ENCODE measurements around the gene TET3. TPM values are rescaled to one million over a fixed set of nuclear protein-coding genes. Genes with fewer than 3 reads are reported as not detected.

The TET3 gene
- total and polyA plus RNA-seq, 4 donors = 4.6 to 26.9 (median 14.6) TPM

DNA sequence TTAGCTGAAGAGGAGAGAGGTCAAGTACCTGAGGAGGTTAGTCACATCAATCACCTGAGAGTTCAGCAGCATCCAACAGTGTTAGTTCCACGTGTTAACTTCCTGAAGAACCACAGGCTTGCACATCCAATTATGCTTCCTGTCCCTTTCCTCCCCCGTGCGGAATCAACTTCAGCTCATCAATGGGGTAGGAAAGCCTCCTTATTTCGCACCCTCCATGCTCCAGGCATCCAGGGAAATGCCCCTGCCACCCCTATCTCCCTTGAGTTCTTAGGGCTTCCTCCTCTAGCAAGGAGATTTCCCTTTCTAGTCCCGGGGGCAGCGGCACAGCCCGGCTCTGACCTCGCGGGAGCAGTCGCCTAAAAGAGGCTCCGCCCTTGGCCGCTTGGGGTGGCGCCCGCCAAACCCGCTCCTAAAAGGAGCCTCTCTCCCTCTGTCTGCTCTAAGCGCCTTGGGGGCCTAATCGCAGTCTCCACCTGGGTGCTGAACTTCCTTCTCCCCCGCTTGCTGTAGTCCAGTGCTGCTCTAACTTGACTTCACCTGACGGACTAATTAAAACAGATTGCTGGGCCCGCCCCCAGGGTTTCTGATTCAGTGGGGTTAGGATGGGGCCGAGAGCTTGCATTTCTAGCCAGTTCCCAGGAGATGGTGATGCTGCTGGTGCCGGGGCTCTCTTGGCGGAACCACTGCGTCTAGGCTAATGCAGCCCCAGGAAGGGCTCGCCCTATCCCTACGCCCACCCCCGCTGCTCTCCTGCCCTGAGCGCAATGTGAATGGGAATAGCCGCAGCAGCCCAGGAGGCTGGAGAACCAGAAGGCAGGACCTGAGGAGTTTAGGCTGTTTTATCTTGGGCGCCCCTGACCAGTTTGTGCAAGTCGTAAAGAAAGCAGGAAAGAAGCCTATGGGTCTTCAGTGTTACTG is 3.4 kb upstream of the TET3 start:
- H3K27ac ChIP-seq (ENCODE audit: low read depth in 1 of 2, low read length in 1 of 2) = peak overlapping the region in 1 of 2 donors; percentile 77
- TF ChIP-seq, protein P1, sequence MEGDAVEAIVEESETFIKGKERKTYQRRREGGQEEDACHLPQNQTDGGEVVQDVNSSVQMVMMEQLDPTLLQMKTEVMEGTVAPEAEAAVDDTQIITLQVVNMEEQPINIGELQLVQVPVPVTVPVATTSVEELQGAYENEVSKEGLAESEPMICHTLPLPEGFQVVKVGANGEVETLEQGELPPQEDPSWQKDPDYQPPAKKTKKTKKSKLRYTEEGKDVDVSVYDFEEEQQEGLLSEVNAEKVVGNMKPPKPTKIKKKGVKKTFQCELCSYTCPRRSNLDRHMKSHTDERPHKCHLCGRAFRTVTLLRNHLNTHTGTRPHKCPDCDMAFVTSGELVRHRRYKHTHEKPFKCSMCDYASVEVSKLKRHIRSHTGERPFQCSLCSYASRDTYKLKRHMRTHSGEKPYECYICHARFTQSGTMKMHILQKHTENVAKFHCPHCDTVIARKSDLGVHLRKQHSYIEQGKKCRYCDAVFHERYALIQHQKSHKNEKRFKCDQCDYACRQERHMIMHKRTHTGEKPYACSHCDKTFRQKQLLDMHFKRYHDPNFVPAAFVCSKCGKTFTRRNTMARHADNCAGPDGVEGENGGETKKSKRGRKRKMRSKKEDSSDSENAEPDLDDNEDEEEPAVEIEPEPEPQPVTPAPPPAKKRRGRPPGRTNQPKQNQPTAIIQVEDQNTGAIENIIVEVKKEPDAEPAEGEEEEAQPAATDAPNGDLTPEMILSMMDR (IDR thresholded peaks at IDR 0.05; ENCODE audit: control extremely low read depth, extremely low read depth) = no peak
- peak overlapping the region in 1 of 2 donors; percentile 26 for H3K9ac ChIP-seq (ENCODE audit: insufficient read depth in 1 of 2, low read length in 2 of 2)
- no peaks in the 10 kb centered on the region for H3K9me3 ChIP-seq (ENCODE audit: control insufficient read depth in 4 of 4, insufficient read depth in 3 of 4, low read length in 3 of 4)
- H3K36me3 ChIP-seq (ENCODE audit: control insufficient read depth in 4 of 4, insufficient read depth in 4 of 4, low read length in 4 of 4) = peaks cover 0 to under 1% (median 0%) of the 10 kb centered on the region in 4 donors
- H3K4me3 ChIP-seq = no peak overlapping the region
- 18 to 22% methylated on average over 28 to 31 of the region's 31 CpGs for WGBS, 2 donors
- no peak for ATAC-seq (ENCODE audit: insufficient read depth, low FRiP score)
- peak in 1 of 3 donors; percentile 25 for DNase-seq
- peaks cover 0 to 22% (median 17%) of the 10 kb centered on the region in 3 donors for H3K27me3 ChIP-seq (ENCODE audit: control insufficient read depth in 3 of 3, insufficient read depth in 3 of 3, low read length in 2 of 3)
- H3K4me1 ChIP-seq (ENCODE audit: control insufficient read depth in 5 of 5, insufficient read depth in 5 of 5, low read length in 5 of 5) = peaks cover 0 to 33% (median 15%) of the 10 kb centered on the region in 5 donors

DNA sequence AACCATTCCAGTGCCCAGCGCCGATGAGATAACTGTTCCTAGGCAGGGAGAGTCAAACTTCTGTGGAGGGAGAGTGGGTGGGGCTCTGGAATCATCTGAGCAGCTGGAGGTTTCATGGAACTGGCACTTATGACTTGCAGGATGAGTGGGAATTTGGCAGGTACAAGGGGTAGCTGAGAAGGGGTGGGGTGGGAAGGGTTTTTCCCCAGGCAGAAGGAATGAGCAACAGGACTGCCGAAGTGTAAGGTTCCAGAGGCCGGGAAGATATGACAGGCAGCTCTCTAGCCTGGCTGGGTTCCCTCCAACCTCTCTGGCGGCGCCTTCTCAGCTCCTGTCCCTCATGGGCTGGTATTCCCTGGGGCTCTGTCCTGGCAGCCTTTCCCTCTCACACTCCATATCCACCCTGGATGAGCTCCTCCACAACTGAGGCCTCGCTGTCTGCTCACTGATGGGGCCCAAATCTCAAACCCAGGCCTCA is 2.5 kb upstream of the TET3 start:
- peaks cover 3 to 42% (median 22%) of the 10 kb centered on the region in 5 donors for H3K4me1 ChIP-seq (ENCODE audit: control insufficient read depth in 5 of 5, insufficient read depth in 5 of 5, low read length in 5 of 5)
- DNase-seq = no peak
- no peak overlapping the region for H3K9ac ChIP-seq (ENCODE audit: insufficient read depth in 1 of 2, low read length in 2 of 2)

DNA sequence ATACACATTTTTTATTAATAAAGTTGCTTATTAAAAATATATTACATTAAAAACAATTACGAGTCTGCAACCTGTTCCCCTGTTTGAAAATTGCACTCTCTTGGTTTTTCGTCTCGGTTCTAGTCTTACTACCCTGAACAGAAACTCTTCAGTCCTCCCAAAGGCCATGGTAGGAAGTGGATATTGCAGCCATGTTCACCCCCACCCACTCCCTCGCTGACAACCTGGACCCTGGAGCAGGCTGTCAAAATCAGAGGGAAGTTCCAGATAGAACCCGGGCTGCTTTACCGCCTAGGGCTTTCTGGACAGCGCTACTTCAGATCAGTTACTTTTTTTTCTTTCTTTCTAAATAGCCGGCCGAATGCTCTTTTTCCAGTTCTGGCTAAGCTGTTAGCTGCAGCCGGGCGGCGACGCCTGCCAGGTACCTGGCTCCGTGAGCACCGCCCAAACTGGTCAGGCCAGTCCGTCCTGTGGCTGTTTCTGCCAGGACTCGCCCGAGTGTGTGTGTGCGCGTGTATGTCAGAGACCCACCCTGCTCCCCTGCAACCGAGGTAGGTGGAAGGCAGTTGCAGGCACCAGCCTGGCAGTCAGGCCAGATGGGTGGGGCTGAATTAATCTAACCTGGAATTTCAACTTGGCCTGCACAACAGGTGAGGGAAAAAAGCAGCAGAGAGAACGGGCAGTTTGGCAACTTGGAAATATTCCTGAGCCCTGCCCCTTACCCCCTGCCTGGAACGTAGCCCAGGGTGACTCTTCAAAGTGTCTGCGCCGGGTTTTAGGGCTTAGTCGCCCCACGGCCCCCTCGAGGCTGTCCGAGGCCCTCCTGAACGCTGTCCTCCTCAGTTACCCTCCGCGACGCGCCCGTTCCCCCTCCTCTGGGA is 1.1 kb upstream of the TET3 start:
- TF ChIP-seq, protein P1 (IDR thresholded peaks at IDR 0.05; ENCODE audit: control extremely low read depth, extremely low read depth) = no peak
- peak overlapping the region; percentile 45 for H3K4me3 ChIP-seq
- DNase-seq (peak; percentile 80 to 92 (median 91)), ATAC-seq (ENCODE audit: insufficient read depth, low FRiP score) (peak; percentile 43)
- no peaks in the 10 kb centered on the region for H3K9me3 ChIP-seq (ENCODE audit: control insufficient read depth in 4 of 4, insufficient read depth in 3 of 4, low read length in 3 of 4)
- 19 to 24% methylated on average over 35 of the region's 35 CpGs for WGBS, 2 donors
- H3K9ac ChIP-seq (ENCODE audit: insufficient read depth in 1 of 2, low read length in 2 of 2) = peak overlapping the region; percentile 15 to 61
- H3K27me3 ChIP-seq (ENCODE audit: control insufficient read depth in 3 of 3, insufficient read depth in 3 of 3, low read length in 2 of 3) = peaks cover 0 to 22% (median 17%) of the 10 kb centered on the region in 3 donors
- peak overlapping the region in 1 of 2 donors; percentile 97 for H3K27ac ChIP-seq (ENCODE audit: low read depth in 1 of 2, low read length in 1 of 2)
- H3K4me1 ChIP-seq (ENCODE audit: control insufficient read depth in 5 of 5, insufficient read depth in 5 of 5, low read length in 5 of 5) = peaks cover 12 to 56% (median 36%) of the 10 kb centered on the region in 5 donors
- peaks cover 0 to 8% (median 4%) of the 10 kb centered on the region in 4 donors for H3K36me3 ChIP-seq (ENCODE audit: control insufficient read depth in 4 of 4, insufficient read depth in 4 of 4, low read length in 4 of 4)

More for the DNA sequence above, 2.5 kb upstream of the TET3 start:
- TF ChIP-seq, protein P1 (IDR thresholded peaks at IDR 0.05; ENCODE audit: control extremely low read depth, extremely low read depth) = no peak
- peak overlapping the region in 1 of 2 donors; percentile 48 for H3K27ac ChIP-seq (ENCODE audit: low read depth in 1 of 2, low read length in 1 of 2)
- peaks cover 0 to 7% (median 3%) of the 10 kb centered on the region in 4 donors for H3K36me3 ChIP-seq (ENCODE audit: control insufficient read depth in 4 of 4, insufficient read depth in 4 of 4, low read length in 4 of 4)
- no peak overlapping the region for H3K4me3 ChIP-seq
- 64 to 72% methylated on average over 7 of the region's 7 CpGs for WGBS, 2 donors
- no peaks in the 10 kb centered on the region for H3K9me3 ChIP-seq (ENCODE audit: control insufficient read depth in 4 of 4, insufficient read depth in 3 of 4, low read length in 3 of 4)
- peaks cover 0 to 22% (median 17%) of the 10 kb centered on the region in 3 donors for H3K27me3 ChIP-seq (ENCODE audit: control insufficient read depth in 3 of 3, insufficient read depth in 3 of 3, low read length in 2 of 3)
- ATAC-seq (ENCODE audit: insufficient read depth, low FRiP score) = no peak
